Fibroblast of lung (primary cell): ENCODE data around the gene C1QTNF9B. TPM values are rescaled to one million over a fixed set of nuclear protein-coding genes. Genes with fewer than 3 reads are reported as not detected.
A peak's percentile ranks its signal among the peaks of the same experiment; 100 is the strongest.
"Not testable (repeated sequence)": the region's sequence is repeated elsewhere in the genome, so short reads cannot be mapped to it uniquely, and the experiment has no call there.

Experiments
- DNase-seq, 2 donors: peaks; one replicate each; pipeline versions ENCODE4 v3.0.0 to v3.0.0-alpha.2; 2010; ENCODE audit warnings: low read depth in 2 of 2
- H2AFZ ChIP-seq: 2 replicates; pipeline ENCODE4 v1.5.1; 2012; ENCODE audit warnings: low read length, control low read depth, inconsistent platforms
- H3K27ac ChIP-seq: 2 replicates; pipeline ENCODE4 v1.5.1; 2011; ENCODE audit warnings: low read length, control low read depth; ENCODE audit not compliant: insufficient read depth
- H3K27me3 ChIP-seq: 2 replicates; pipeline ENCODE4 v1.5.1; 2011; ENCODE audit warnings: mild to moderate bottlenecking, low read length; ENCODE audit not compliant: control insufficient read depth, insufficient read depth
- H3K36me3 ChIP-seq: 2 replicates; pipeline ENCODE4 v1.5.1; 2011; ENCODE audit warnings: low read length; ENCODE audit not compliant: control insufficient read depth, insufficient read depth
- H3K4me1 ChIP-seq: 2 replicates; pipeline ENCODE4 v1.5.1; 2011; ENCODE audit warnings: low read length; ENCODE audit not compliant: control insufficient read depth, insufficient read depth; ENCODE audit errors: extremely low read depth
- H3K4me2 ChIP-seq: 2 replicates; pipeline ENCODE4 v1.5.1; 2011; ENCODE audit warnings: low read length, control low read depth; ENCODE audit not compliant: insufficient read depth; ENCODE audit errors: extremely low read depth
- H3K4me3 ChIP-seq, 4 experiments: fragments of 200-600 bp in 1 of 4; sonication (generic) in 1 of 4; replicated peaks in 1 of 4; 2 replicates each; pipeline ENCODE4 v1.5.1; 2011 to 2016; ENCODE audit warnings: low read length in 4 of 4, low read depth in 3 of 4, mild to moderate bottlenecking in 3 of 4, control low read depth in 2 of 4, inconsistent platforms in 1 of 4, mixed read lengths in 1 of 4; ENCODE audit not compliant: insufficient read depth in 1 of 4; ENCODE audit errors: control extremely low read depth in 1 of 4
- H3K79me2 ChIP-seq: 2 replicates; pipeline ENCODE4 v1.5.1; 2012; ENCODE audit warnings: mild to moderate bottlenecking, low read length, inconsistent platforms; ENCODE audit not compliant: control insufficient read depth, insufficient read depth
- H3K9ac ChIP-seq: 2 replicates; pipeline ENCODE4 v1.5.1; 2011; ENCODE audit warnings: mild to moderate bottlenecking, low read length, control low read depth; ENCODE audit not compliant: insufficient read depth
- H3K9me3 ChIP-seq: 2 replicates; pipeline ENCODE4 v1.5.1; 2012; ENCODE audit warnings: low read depth, low read length; ENCODE audit not compliant: control insufficient read depth, insufficient read depth
- H4K20me1 ChIP-seq: 2 replicates; pipeline ENCODE4 v1.5.1; 2011; ENCODE audit warnings: low read length; ENCODE audit not compliant: control insufficient read depth, insufficient read depth; ENCODE audit errors: extremely low read depth
- EZH2 ChIP-seq: IDR thresholded peaks from 2 replicates; pipeline ENCODE4 v1.5.1; 2012; ENCODE audit warnings: low read length, control low read depth, mild to moderate bottlenecking; ENCODE audit errors: missing control alignments
- polyA plus RNA-seq, 2 donors: library from polyadenylated mRNA; depleted of rRNA in 1 of 2; stranded (reverse) in 1 of 2; unstranded in 1 of 2; fragments of >200 nt; gene quantifications; 2 replicates each; pipeline ENCODE4 v1.2.1, GENCODE V29; 2011 to 2012; ENCODE audit warnings: missing spikeins in 1 of 2
- total RNA-seq: library from RNA; depleted of rRNA; stranded (reverse); fragments of >200 nt; gene quantifications from 2 replicates; pipeline ENCODE4 v1.2.1, GENCODE V29; 2014
- TF ChIP-seq, protein P1 (sequence below), 2 donors: IDR thresholded peaks in 1 of 2; conservative IDR thresholded peaks in 1 of 2; 1 replicate in 1 of 2; 2 replicates in 1 of 2; pipeline ENCODE4 v1.5.1; 2011 to 2012; ENCODE audit warnings: low read length in 2 of 2, control low read depth in 1 of 2, inconsistent platforms in 1 of 2, low read depth in 1 of 2, mild to moderate bottlenecking in 1 of 2

C1QTNF9B gene
- total and polyA plus RNA-seq, 2 donors (not counting 1 experiment from before 2014, with no cell fraction given): 0.83 to 1.1 TPM

DNA sequence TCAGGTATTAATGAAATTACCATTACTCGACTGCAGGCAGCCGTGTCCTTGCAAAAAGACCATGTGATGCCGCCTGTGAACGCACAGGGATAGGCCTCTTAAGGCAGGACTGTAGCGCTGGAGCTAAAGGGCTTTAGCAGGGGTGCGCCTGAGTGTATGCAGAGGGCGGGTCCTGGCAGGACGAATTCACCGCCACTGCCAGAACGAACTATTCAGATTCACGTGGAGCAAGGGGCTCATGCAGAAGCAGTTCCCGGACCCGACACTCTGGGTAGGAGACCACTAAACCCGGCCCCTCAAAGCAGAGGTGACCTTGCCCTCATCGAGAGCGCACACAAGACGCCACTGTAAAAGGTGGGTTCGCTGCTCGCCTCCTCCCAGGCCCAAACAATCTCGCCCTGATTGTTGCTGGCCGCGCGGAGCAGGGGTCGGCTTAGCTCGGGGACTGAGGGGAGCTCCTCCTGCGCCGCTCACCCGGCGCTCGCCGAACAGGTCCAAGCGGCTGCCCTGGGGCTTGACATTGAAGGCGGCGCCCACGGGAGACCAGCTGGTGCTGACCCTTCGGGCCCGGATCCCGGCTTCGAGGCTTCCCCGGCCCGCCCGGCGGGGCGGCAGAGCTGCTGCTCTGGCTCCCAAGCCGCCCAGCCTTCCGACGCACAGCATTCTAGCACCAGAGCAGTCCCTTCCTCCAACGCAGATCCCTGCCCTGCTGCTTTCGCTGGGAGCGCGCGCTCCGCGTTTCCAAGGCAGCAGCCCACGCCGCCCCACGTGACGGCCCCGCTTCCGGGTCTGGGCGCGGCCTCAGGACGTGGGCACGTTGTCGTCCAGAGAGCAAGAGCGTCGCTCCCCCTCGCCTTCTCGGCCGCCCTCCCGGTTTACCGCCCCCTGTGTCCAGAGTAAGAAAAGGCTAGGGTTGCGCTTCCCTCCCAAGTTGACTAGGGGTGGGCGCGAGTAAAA, 8.4 kb downstream of the C1QTNF9B start, which contains the start of gene MIPEP:
Gene MIPEP (minus strand): TSS at position 743 of the 957 bp plus-strand sequence. CDS start 80 bp downstream, at position 663.
- TF ChIP-seq, protein P1, sequence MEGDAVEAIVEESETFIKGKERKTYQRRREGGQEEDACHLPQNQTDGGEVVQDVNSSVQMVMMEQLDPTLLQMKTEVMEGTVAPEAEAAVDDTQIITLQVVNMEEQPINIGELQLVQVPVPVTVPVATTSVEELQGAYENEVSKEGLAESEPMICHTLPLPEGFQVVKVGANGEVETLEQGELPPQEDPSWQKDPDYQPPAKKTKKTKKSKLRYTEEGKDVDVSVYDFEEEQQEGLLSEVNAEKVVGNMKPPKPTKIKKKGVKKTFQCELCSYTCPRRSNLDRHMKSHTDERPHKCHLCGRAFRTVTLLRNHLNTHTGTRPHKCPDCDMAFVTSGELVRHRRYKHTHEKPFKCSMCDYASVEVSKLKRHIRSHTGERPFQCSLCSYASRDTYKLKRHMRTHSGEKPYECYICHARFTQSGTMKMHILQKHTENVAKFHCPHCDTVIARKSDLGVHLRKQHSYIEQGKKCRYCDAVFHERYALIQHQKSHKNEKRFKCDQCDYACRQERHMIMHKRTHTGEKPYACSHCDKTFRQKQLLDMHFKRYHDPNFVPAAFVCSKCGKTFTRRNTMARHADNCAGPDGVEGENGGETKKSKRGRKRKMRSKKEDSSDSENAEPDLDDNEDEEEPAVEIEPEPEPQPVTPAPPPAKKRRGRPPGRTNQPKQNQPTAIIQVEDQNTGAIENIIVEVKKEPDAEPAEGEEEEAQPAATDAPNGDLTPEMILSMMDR (conservative IDR thresholded peaks at IDR 0.05 in 1 of 2, IDR thresholded peaks at IDR 0.05 in 1 of 2; ENCODE audit: low read depth in 1 of 2, low read length in 2 of 2): peak; percentile 50 to 77
- no peak for TF ChIP-seq EZH2
- Histone ChIP-seq H3K27ac (peak within 1 kb of the TSS; percentile 85), H3K79me2 (peaks cover 18% of the 10 kb centered on the region), H3K4me2 (peak within 1 kb of the TSS; percentile 94), H3K27me3 (no peaks in the 10 kb centered on the region), H3K9me3 (no peaks in the 10 kb centered on the region), H3K9ac (peak within 1 kb of the TSS; percentile 91), H4K20me1 (no peaks in the 10 kb centered on the region), H3K36me3 (no peaks in the 10 kb centered on the region), H2AFZ (peak within 1 kb of the TSS; percentile 57), H3K4me3 (peak within 1 kb of the TSS; percentile 81 to 97 (median 91)), H3K4me1 (peaks cover 2% of the 10 kb centered on the region)
- DNase-seq: peak; percentile 94 to 96

DNA sequence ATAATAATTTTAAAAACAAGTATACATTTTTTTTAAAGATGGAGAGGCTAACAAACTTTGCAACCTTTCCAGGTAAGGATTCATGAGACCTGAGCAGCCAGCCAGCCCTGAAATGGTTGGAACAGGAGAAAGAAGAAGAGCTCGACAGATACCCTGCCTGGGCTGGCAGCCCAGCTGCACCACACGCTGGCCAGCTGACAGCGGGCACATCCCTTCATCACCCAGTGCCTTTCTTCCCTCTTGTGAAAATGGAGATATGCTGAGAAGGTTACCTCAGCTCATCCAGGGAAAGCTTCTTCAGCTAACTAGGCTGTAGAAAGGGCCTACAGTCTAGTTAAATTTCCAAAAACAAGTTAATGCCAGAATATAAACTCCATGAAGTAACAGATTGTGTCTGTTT, 12.9 kb downstream of the C1QTNF9B start:
- H3K9ac ChIP-seq, H3K9me3 ChIP-seq, H4K20me1 ChIP-seq, H3K36me3 ChIP-seq, H3K4me2 ChIP-seq, H3K27ac ChIP-seq, H3K27me3 ChIP-seq, H3K4me3 ChIP-seq, H2AFZ ChIP-seq, DNase-seq, H3K4me1 ChIP-seq: not testable (repeated sequence)
- peaks cover 18% of the 10 kb centered on the region for H3K79me2 ChIP-seq

GRCh38 chr13:23883255-23883654, 14.0 kb downstream of the C1QTNF9B start:
- H3K4me2 ChIP-seq: no peak overlapping the region
- no peak overlapping the region for H2AFZ ChIP-seq
- no peaks in the 10 kb centered on the region for H3K27me3 ChIP-seq
- peaks cover 1% of the 10 kb centered on the region for H3K4me1 ChIP-seq
- TF ChIP-seq, protein P1 (conservative IDR thresholded peaks at IDR 0.05 in 1 of 2, IDR thresholded peaks at IDR 0.05 in 1 of 2; ENCODE audit: low read depth in 1 of 2, low read length in 2 of 2): no peak
- TF ChIP-seq EZH2: no peak
- peaks cover 14% of the 10 kb centered on the region for H3K79me2 ChIP-seq
- H3K9ac ChIP-seq: no peak overlapping the region
- no peak for DNase-seq
- no peaks in the 10 kb centered on the region for H4K20me1 ChIP-seq
- H3K4me3 ChIP-seq: no peak overlapping the region
- H3K36me3 ChIP-seq: peaks cover 7% of the 10 kb centered on the region
- no peak overlapping the region for H3K27ac ChIP-seq
- H3K9me3 ChIP-seq: no peaks in the 10 kb centered on the region

- not testable (repeated sequence) for H3K4me1 ChIP-seq, H3K36me3 ChIP-seq, H3K27me3 ChIP-seq, H3K4me2 ChIP-seq, H3K9ac ChIP-seq, H3K4me3 ChIP-seq, H2AFZ ChIP-seq, DNase-seq, H3K9me3 ChIP-seq, H3K79me2 ChIP-seq, H3K27ac ChIP-seq, H4K20me1 ChIP-seq
Measured at GRCh38 chr13:23881402-23881800, 15.9 kb downstream of the C1QTNF9B start.

- H3K27me3 ChIP-seq, H3K79me2 ChIP-seq, H3K4me2 ChIP-seq, H3K36me3 ChIP-seq, H2AFZ ChIP-seq, H3K27ac ChIP-seq, H3K4me3 ChIP-seq, H3K9me3 ChIP-seq, H3K9ac ChIP-seq, H4K20me1 ChIP-seq, H3K4me1 ChIP-seq: not testable (repeated sequence)
- DNase-seq: peak in 1 of 2 donors; percentile 39
Measured at GRCh38 chr13:23880493-23881401, 16.6 kb downstream of the C1QTNF9B start.
